Measurements from ENCODE around the gene ZBTB16.

DNA sequence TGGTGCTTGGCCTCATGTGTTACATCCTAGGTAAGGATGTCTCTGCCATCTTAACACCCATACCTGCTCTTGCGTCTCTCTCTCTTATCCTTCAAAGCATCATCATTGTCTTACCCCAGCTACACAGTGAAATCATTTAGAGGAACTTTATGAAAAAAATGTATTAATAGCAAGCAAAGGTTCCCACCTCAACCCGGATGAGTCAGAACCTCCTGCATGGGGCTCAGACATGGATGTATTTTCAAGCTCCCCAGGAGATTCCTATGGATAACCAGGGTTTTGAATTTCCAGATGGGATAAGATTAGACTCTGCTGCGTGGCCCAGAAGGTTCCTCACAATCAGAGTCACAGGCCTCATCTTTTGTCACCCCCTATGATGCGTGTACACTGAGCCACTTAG, 147.6 kb downstream of the ZBTB16 start:
- no peak for TF ChIP-seq POLR2A (IDR thresholded peaks at IDR 0.05)
- TF ChIP-seq, protein P1, sequence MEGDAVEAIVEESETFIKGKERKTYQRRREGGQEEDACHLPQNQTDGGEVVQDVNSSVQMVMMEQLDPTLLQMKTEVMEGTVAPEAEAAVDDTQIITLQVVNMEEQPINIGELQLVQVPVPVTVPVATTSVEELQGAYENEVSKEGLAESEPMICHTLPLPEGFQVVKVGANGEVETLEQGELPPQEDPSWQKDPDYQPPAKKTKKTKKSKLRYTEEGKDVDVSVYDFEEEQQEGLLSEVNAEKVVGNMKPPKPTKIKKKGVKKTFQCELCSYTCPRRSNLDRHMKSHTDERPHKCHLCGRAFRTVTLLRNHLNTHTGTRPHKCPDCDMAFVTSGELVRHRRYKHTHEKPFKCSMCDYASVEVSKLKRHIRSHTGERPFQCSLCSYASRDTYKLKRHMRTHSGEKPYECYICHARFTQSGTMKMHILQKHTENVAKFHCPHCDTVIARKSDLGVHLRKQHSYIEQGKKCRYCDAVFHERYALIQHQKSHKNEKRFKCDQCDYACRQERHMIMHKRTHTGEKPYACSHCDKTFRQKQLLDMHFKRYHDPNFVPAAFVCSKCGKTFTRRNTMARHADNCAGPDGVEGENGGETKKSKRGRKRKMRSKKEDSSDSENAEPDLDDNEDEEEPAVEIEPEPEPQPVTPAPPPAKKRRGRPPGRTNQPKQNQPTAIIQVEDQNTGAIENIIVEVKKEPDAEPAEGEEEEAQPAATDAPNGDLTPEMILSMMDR (IDR thresholded peaks at IDR 0.05) = no peak

Measured in esophagus squamous epithelium (tissue), 4 donors.